SW480 (cell line): Measurements from ENCODE around the gene HNRNPH1.
"Not testable (repeated sequence)": the region's sequence is repeated elsewhere in the genome, so short reads cannot be mapped to it uniquely, and the experiment has no call there.

Source experiments
- DNase-seq: peaks from one replicate; pipeline ENCODE4 v3.0.0-alpha.2; 2016; ENCODE audit warnings: low spot score

Gene HNRNPH1, protein sequence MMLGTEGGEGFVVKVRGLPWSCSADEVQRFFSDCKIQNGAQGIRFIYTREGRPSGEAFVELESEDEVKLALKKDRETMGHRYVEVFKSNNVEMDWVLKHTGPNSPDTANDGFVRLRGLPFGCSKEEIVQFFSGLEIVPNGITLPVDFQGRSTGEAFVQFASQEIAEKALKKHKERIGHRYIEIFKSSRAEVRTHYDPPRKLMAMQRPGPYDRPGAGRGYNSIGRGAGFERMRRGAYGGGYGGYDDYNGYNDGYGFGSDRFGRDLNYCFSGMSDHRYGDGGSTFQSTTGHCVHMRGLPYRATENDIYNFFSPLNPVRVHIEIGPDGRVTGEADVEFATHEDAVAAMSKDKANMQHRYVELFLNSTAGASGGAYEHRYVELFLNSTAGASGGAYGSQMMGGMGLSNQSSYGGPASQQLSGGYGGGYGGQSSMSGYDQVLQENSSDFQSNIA

DNA sequence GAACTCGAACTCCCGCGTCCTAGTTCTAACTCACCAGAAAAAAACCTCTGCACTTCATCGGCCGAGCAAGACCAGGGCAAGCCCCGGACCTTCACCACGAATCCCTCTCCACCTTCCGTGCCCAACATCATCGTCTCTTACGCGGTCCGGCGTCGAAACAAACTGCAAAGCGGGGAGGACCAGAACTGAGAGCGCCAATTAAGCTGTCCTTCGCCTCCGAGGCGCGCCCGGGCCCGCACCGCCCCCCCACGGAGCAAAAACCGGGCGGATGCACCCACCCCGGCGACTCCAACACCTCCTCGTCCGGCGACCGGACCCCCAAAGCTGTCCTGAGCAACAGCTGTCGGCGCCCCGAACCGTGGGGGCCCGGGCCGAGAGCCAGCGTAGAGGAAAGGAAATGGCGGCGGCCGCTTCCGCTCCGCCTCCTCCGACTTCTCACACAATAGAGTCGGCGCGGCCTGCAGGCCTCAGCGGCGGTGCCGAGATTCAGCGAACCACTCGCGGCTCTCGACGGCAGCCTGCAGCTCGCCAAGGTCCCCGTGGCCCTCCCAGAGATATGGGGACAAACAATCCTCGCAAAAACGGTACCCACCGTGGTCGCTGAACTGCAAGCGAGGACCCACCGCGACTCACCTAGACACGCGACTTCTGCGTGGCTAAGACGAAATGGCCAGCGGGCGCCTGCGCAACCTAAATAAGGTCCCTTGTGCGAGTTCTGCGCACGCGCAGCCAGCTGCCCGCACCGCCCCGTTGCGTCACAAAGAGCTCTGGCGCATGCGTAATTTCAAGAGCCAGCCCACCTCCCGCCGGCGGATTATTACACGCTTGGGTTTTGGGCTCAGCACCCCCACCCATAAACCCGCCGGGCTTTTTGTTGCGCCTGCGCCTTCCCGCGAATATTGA is at the start of gene HNRNPH1:
Gene HNRNPH1, minus strand, starts transcription at position 669 of the 903 bp plus-strand sequence. Its CDS starts 538 bp downstream, at position 131.
- peak; percentile 99 for DNase-seq

DNA sequence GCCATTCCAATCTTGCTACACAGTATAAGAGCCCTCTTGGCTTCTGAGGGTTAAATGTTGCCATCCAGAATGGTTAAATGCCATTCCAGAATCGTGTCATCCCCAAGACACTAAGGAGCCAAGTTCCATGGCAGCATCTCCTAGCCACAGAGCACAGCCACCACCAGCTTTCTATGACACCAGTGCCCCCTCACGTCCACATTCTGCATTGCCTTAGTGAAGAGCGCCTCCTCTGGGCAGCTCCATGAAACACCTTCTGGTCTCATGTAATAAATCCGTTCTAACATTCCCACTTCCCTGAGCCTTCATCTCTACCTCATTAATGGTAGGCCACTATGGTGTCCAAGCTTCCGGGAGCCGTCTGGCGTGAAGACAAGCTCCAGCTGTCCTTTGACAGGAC is 44.9 kb upstream of the HNRNPH1 start:
- no peak for DNase-seq

DNA sequence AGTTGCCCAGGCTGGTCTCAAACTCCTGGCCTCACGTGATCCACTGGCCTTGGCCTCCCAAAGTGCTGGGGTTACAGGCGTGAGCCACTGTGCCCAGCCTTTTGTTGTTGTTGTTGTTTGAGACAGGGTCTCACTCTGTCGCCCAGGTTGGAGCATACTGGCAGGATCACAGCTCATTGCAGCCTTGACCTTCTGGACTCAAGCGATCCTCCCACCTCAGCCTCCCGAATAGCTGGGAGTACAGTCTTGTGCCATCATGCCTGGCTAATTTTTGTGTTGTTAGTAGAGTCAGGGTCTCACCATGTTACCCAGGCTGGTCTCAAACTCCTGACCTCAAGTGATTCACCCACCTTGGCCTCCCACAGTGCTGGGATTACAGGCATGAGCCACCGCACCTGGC is 38.2 kb upstream of the HNRNPH1 start:
- DNase-seq = not testable (repeated sequence)

DNA sequence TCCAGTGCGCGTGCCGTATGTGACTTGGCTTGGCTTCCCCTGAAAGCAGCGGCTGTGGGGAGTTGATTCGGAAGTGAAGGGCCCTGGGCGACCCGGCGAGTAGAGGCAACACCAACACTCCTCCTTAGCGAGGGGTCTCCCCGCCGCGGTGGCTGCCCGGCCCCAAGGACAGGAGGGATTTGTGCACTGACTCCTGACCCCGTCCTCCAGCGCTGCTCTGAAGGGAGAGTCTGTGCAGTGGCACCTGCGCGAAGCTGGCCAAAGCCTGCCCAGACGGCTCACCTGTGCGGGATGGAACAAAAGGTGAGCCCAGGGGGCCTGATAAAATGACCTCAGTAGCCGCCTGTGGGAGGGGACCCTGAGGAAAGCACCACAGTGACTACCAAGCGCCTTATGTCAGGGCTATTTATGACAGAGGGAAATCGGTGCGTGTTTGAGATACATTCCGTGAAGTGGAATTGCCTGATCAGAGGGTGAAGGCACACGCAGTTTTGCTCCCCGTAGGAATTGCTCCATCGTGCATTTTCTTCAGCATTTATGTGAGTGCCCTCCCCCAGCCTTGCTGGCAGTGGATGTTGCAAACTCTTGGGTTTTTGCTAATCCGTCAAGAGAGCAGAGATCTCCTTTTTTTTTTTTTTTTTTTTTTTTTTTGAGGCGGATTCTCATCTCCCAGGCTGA is 34.8 kb upstream of the HNRNPH1 start:
- DNase-seq = not testable (repeated sequence)

DNA sequence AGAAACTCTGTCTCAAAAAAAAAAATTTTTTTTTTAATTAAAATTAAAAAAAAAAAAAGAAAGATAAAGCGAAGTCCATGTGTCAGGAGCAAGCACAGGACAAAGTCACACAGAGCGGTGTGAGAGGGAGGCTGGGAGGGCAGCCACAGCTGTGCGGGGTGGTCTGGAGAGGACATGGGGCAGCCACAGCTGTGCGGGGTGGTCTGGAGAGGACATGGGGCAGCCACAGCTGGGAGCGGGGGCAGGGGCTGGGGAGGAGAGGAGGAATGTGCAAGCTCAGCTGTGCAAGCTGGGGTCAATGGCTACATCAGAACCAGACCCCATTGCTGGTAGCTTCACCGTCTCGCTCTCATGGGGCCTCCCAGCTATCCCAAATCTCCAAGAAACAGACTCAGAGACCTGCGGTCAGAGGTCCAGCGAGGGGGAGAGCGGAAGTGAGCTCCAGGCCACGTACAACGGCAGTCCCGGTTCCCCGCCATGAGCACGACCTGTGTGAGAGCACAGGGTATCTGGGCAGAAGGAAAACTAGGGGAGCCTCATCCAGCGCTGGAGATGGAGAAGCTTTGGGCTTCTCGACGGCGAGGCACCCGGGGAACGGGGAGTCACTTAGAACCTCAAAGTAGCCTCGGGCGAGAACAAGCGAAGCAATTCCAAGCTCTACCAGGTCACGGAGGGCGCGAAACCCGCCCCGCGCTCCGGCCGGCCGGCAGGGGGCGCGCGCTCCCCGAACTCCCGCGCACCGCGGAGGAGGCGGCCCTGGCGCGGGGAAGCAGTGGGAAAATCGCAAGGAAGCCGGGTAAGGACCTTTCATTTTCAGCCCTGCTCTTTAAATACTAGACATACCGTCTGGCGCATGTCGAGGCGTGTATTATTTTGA is 34.1 kb upstream of the HNRNPH1 start:
- not testable (repeated sequence) for DNase-seq

DNA sequence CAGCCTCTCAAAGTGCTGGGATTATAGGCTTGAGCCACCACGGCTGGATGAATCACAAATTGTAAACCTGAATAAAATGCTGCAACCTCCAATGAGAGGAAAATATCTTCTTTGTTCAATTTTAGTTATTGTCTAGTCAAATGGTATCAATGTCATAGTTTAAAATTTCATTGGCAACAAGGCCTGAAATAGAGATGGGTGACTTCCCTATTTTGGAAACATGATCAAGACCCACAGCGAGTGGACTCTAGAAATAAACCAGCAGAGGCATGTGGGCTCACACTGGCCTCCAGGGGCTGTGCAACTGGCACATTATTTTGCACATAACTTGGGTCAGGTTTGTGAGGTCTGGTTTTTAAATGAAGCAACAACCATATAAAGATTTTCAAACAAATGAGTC is 29.7 kb upstream of the HNRNPH1 start:
- DNase-seq = not testable (repeated sequence)

DNA sequence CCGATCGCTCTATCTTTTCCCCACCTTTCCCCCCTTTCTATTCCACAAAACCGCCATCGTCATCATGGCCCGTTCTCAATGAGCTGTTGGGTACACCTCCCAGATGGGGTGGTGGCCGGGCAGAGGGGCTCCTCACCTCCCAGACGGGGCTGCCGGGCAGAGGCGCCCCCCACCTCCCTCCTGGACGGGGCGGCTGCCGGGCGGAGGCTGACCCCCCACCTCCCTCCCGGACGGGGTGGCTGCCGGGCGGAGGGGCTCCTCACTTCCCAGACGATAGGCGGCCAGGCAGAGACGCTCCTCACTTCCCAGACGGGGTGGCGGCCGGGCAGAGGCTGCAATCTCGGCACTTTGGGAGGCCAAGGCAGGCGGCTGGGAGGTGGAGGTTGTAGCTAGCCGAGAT is 26.8 kb upstream of the HNRNPH1 start:
- not testable (repeated sequence) for DNase-seq

DNA sequence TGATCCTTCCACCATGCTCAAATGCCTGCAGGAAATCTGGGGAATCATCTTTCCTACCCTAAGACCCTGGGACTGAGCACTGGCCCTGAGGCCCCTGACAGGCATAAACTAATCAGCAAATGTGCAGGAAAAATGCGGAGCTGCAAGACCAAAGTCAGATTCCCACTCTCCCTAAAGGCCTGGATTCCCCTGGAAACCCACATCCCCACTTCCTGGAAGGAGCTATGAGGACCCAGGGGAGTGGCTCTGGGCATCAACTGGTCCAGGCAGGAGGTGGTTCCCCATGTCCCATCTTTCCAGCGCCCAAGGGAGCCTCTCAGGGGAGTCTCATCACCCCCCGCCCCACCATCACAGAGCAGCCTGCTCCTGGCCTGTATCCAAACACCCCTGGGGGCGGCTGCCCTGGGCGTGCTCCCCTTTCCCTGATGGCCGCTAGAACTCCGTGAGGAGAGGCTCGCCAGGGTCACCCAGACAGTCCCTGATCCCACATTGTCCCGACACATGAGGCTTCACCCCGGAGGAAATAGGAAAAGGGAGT is 25.8 kb upstream of the HNRNPH1 start:
- not testable (repeated sequence) for DNase-seq

DNA sequence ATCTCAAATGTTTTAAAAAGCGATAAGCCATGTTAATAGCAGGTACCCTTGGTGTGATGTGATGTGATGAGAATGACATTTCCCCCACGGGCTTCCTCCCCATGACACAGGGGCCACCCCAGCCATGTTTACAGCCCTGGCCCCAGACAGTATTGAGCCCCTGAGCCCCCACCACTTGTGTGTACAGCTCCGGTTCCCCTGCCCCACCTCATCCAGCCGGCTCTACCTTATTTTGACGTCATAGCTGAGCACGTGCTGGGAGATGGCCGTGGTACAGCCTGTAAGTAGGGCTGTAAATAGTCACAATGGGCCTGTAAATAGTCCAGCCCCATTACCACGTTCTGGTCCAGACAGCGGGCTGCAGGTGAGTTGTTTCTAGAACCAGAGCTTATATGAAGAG is 24.9 kb upstream of the HNRNPH1 start:
- no peak for DNase-seq

DNA sequence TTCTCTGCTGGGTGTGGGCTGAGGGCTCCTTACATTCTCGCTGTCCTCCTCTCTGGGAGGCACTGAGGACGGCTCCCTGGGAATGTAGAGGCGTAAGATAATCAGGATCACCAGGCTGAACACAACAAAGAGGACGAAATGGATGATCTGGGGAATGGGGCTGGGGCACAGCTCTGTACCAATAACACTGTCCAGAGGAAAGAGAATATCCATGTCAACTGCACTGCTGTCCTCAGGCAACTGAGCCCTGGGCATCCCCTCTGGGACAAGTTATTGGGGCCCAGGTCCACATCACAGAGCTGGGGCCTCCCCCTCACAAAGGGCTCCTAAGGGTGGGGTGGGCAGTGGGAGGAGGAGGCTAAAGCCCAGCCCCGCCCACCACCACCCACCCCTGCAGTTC is 21.3 kb upstream of the HNRNPH1 start:
- DNase-seq = not testable (repeated sequence)

DNA sequence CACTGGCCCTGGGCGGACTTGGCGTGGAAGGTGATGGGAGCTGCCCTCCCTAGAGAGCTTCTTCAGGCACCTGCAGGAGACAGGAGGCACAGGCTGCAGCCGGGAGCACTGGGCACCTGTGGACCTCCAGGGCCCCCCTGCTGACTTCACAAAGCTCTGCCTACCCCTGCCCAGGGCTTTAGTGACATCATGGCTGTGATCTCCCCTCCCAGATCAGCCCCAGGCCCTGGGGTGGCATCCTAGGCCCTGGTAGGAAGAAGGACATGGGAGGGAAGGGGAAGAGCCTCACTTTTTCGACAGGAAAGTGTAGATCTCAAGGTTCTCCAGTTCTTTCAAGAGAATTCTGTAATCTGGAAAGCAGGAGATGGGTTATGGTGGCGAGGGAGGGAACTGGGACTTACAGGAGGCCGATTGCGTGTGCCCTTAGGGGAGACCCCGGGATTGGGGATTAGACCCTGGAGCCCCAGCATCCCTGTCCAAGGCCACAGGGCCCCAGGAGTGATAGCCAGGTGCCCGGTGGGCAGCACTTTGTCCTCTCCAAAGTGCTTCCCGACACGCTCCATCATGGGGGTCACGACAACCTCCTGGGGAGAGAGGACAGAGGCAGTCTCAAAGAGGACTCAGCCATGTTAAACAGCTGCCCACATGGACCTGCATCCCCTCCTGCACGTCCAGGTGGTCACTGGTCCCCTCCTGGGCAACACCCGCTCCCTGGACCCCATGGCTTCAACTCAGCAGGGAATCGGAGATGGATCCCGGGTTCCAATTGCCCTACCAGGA is 19.9 kb upstream of the HNRNPH1 start:
- DNase-seq = not testable (repeated sequence)

DNA sequence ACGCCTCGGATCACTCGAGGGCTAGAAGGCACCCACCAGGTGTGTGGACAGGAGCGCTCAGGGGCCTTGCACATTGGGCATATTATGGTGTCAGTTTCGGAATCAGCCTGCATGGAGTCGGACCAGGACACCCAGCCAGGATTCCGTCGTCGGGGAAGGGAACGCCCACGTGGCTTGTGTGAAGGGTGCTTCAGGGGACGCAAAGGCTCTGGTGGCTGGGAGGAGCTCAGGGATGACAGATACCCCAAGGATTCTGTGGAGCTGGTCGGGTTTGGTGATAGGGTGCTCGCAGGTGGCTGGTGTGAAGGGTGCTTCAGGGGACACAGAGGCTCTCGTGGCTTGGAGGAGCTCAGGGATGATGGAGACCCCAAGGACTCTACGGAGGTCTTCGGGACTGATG is 19.2 kb upstream of the HNRNPH1 start:
- DNase-seq = not testable (repeated sequence)

DNA sequence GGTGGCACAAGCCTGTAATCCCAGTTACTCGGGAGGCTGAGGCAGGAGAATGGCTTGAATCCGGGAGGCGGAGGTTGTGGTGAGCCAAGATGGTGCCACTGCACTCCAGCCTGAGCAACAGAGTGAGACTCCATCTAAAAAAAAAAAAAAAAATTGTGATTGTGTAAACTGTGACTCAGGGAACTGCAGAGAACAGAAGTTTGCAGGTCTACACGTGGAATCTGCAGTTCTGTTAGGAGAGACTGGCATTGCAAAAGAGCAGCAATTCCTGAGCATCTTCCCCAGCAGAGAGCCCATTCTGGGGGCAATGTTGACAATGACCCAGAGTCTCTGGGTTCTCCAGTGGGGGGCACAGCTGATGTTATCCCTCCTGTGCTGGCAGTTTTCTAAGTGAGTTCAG is 18.3 kb upstream of the HNRNPH1 start:
- DNase-seq = not testable (repeated sequence)

DNA sequence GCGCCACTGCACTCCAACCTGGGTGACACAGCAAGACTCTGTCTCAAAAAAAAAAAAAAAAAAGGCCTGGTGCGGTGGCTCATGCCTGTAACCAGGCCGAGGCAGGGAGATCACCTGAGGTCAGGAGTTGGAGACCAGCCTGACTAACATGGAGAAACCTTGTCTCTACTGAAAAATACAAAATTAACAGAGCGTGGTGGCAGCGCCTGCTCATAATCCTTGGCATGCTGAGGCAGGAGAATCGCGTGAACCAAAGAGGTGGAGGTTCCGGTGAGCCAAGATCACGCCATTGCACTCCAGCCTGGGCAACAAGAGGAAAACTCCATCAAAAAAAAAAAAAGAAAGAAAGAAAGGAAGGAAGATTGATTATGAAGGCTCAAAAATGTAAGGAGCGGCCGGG is 15.8 kb upstream of the HNRNPH1 start:
- not testable (repeated sequence) for DNase-seq

DNA sequence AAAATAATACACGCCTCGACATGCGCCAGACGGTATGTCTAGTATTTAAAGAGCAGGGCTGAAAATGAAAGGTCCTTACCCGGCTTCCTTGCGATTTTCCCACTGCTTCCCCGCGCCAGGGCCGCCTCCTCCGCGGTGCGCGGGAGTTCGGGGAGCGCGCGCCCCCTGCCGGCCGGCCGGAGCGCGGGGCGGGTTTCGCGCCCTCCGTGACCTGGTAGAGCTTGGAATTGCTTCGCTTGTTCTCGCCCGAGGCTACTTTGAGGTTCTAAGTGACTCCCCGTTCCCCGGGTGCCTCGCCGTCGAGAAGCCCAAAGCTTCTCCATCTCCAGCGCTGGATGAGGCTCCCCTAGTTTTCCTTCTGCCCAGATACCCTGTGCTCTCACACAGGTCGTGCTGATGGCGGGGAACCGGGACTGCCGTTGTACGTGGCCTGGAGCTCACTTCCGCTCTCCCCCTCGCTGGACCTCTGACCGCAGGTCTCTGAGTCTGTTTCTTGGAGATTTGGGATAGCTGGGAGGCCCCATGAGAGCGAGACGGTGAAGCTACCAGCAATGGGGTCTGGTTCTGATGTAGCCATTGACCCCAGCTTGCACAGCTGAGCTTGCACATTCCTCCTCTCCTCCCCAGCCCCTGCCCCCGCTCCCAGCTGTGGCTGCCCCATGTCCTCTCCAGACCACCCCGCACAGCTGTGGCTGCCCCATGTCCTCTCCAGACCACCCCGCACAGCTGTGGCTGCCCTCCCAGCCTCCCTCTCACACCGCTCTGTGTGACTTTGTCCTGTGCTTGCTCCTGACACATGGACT is 11.1 kb upstream of the HNRNPH1 start:
- DNase-seq = not testable (repeated sequence)

DNA sequence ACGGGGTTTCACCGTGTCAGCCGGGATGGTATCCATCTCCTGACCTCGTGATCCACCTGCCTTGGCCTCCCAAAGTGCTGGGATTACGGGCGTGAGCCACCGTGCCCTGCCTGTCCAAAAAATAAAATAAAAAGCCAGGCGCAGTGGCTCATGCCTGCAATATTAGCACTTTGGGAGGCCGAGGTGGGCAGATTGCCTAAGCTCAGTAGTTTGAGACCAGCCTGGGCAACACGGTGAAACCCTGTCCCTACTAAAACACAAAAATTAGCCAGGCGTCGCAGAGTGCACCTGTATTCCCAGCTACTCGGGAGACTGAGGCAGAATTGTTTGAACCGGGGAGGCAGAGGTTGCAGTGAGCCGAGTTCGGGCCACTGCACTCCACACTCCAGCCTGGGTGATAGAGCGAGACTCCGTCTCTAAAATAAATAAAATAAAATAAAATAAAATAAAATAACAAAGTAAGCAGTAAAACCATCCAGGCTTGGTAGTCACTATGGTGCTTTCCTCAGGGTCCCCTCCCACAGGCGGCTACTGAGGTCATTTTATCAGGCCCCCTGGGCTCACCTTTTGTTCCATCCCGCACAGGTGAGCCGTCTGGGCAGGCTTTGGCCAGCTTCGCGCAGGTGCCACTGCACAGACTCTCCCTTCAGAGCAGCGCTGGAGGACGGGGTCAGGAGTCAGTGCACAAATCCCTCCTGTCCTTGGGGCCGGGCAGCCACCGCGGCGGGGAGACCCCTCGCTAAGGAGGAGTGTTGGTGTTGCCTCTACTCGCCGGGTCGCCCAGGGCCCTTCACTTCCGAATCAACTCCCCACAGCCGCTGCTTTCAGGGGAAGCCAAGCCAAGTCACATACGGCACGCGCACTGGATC is 10.3 kb upstream of the HNRNPH1 start:
- not testable (repeated sequence) for DNase-seq

DNA sequence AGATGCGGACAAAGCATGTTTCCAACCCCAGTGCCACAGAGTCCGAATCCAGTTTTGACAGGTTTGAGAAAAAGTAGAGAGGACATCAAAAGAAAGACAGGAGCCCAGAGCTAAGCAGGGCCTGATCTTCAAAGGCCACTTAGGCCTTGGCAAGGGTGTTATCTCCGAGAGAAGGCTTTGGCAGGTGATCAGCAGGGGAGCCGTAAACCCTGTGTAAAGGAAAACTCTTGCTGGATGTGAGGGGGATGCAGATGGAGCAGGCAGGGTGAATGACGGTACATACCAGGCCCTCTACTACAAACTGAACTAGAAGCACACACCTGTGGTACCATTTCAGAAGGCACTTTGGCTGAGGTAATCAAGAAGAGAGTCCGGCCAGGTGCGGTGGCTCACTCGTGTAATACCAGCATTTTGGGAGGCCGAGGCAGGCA is 1.4 kb upstream of the HNRNPH1 start:
- peak; percentile 52 for DNase-seq
